Upper lobe of left lung (tissue), 4 donors: Measurements from ENCODE around the gene RAPGEFL1.

Source experiments
- EP300 ChIP-seq, 4 donors: sonication (generic); formaldehyde crosslinking; IDR thresholded peaks; one replicate each; pipeline ENCODE4 v1.5.1; 2017; ENCODE audit warnings: antibody characterized with exemption in 4 of 4, control low read depth in 2 of 4
- POLR2A ChIP-seq, 4 donors: fragments of 450-650 bp; IDR thresholded peaks; one replicate each; pipeline ENCODE4 v1.5.1; 2016 to 2017; ENCODE audit warnings: antibody characterized with exemption in 4 of 4, mild to moderate bottlenecking in 2 of 4
- TF ChIP-seq, protein P1 (sequence below), 6 experiments: fragments of 450-650 bp in 4 of 6; fragments of 200-600 bp in 2 of 6; sonication (generic) in 2 of 6; IDR thresholded peaks; one replicate each; pipeline ENCODE4 v1.5.1; 2016 to 2019; ENCODE audit warnings: antibody characterized with exemption in 6 of 6

DNA sequence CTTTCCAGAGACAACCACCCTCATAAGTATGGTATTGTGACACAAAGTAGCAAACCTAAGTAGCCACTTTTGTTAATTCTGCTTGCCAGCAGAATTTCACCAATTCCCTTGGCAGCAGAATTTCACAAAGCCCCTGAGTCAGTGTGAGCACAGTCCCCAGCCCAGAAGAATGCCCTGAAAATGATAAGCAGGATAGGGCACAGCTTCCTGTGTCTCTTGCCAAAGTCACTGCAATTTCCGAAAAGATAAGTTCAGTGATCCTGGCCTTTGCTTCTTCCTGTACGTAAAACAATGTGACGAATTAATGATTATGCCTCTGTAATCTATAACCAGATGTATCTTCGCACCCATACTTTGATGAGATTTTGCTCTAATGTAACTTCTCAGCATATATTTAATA is 25.9 kb downstream of the RAPGEFL1 start:
- TF ChIP-seq EP300 (IDR thresholded peaks at IDR 0.05) (peak in 2 of 4 donors; percentile 71 to 72), POLR2A (IDR thresholded peaks at IDR 0.05) (no peak)
- TF ChIP-seq, protein P1, sequence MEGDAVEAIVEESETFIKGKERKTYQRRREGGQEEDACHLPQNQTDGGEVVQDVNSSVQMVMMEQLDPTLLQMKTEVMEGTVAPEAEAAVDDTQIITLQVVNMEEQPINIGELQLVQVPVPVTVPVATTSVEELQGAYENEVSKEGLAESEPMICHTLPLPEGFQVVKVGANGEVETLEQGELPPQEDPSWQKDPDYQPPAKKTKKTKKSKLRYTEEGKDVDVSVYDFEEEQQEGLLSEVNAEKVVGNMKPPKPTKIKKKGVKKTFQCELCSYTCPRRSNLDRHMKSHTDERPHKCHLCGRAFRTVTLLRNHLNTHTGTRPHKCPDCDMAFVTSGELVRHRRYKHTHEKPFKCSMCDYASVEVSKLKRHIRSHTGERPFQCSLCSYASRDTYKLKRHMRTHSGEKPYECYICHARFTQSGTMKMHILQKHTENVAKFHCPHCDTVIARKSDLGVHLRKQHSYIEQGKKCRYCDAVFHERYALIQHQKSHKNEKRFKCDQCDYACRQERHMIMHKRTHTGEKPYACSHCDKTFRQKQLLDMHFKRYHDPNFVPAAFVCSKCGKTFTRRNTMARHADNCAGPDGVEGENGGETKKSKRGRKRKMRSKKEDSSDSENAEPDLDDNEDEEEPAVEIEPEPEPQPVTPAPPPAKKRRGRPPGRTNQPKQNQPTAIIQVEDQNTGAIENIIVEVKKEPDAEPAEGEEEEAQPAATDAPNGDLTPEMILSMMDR (IDR thresholded peaks at IDR 0.05) = no peak
